ENCODE data around the gene LARGE2. TPM values are rescaled to one million over a fixed set of nuclear protein-coding genes. Genes with fewer than 3 reads are reported as not detected.

The LARGE2 gene
- total RNA-seq, 1 donor from 2014 or later, result 0.36 TPM

DNA sequence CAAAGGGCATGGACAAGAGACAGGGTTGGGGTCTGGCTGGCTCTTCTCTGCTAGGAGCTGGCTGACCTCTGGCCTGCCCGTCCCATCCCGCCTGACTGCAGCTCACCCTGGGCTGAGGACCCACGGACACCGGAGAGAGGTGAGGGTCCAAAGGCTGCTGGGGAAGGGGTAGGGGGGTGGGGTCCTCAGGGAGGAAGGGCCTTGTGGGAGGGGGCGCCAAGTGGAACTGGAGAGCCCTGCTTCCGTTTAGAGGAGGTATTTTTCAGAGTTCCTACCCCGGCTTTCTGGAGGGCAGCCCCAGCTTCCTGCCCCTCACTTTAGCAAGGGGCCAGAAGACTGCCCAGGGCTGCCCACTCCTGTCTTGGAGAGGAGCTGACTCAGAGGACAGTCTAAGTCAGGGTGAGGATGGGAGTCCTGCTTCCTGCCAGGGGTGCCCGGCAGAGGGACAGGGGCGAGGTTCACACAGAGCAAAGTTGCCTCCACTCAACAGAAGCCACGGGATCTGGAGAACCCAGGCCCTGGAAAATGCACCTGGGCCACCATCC lies 7.1 kb downstream of the LARGE2 start:
- no peak overlapping the region for H3K4me3 Mint-ChIP-seq (ENCODE audit: unreplicated experiment)
- H2AFZ ChIP-seq (ENCODE audit: low read depth, low read length), result no peak overlapping the region
- H3K27me3 ChIP-seq (ENCODE audit: insufficient read depth, low read length), result no peaks in the 10 kb centered on the region
- H3K9ac ChIP-seq (ENCODE audit: low read length), result no peak overlapping the region
- H3K4me2 ChIP-seq (ENCODE audit: low read length), result no peak overlapping the region
- no peaks in the 10 kb centered on the region for H3K79me2 ChIP-seq (ENCODE audit: insufficient read depth, low read length)
- DNase-seq (ENCODE audit: low read depth), result no peak
- no peaks in the 10 kb centered on the region for H3K9me3 ChIP-seq (ENCODE audit: insufficient read depth, low read depth, low read length)
- peaks cover 8% of the 10 kb centered on the region for H3K36me3 ChIP-seq (ENCODE audit: insufficient read depth, low read length)
- H3K36me3 Mint-ChIP-seq (ENCODE audit: low read depth, unreplicated experiment), result peaks cover 13% of the 10 kb centered on the region
- peaks cover 16% of the 10 kb centered on the region for H3K4me1 Mint-ChIP-seq (ENCODE audit: low read depth, unreplicated experiment)
- H3K4me3 ChIP-seq (ENCODE audit: insufficient read depth, low read depth, low read length), result no peak overlapping the region
- no peak overlapping the region for H3K27ac ChIP-seq (ENCODE audit: low read depth, low read length)
- no peaks in the 10 kb centered on the region for H3K4me1 ChIP-seq (ENCODE audit: insufficient read depth, low read length)
- peaks cover 4% of the 10 kb centered on the region for H4K20me1 ChIP-seq (ENCODE audit: insufficient read depth, low read length)
- H3K27ac Mint-ChIP-seq (ENCODE audit: unreplicated experiment), result no peak overlapping the region
- FAIRE-seq, result no peak
- TF ChIP-seq, protein P1, sequence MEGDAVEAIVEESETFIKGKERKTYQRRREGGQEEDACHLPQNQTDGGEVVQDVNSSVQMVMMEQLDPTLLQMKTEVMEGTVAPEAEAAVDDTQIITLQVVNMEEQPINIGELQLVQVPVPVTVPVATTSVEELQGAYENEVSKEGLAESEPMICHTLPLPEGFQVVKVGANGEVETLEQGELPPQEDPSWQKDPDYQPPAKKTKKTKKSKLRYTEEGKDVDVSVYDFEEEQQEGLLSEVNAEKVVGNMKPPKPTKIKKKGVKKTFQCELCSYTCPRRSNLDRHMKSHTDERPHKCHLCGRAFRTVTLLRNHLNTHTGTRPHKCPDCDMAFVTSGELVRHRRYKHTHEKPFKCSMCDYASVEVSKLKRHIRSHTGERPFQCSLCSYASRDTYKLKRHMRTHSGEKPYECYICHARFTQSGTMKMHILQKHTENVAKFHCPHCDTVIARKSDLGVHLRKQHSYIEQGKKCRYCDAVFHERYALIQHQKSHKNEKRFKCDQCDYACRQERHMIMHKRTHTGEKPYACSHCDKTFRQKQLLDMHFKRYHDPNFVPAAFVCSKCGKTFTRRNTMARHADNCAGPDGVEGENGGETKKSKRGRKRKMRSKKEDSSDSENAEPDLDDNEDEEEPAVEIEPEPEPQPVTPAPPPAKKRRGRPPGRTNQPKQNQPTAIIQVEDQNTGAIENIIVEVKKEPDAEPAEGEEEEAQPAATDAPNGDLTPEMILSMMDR (IDR thresholded peaks at IDR 0.05; ENCODE audit: insufficient read depth, low read depth, low read length), result no peak
- no peak for TF ChIP-seq EZH2 (IDR thresholded peaks at IDR 0.05; ENCODE audit: insufficient read depth, low read length)
- H3K27me3 Mint-ChIP-seq (ENCODE audit: low read depth, unreplicated experiment), result peaks cover 6% of the 10 kb centered on the region
- H3K9me3 Mint-ChIP-seq (ENCODE audit: unreplicated experiment), result no peaks in the 10 kb centered on the region

GRCh38 chr11:45930031-45930794 lies 7.8 kb downstream of the LARGE2 start:
- Histone ChIP-seq H3K4me1 (ENCODE audit: insufficient read depth, low read length) (no peaks in the 10 kb centered on the region), H3K4me2 (ENCODE audit: low read length) (no peak overlapping the region), H3K4me3 (ENCODE audit: insufficient read depth, low read depth, low read length) (no peak overlapping the region), H3K79me2 (ENCODE audit: insufficient read depth, low read length) (no peaks in the 10 kb centered on the region), H2AFZ (ENCODE audit: low read depth, low read length) (no peak overlapping the region), H3K27me3 (ENCODE audit: insufficient read depth, low read length) (no peaks in the 10 kb centered on the region), H3K9ac (ENCODE audit: low read length) (no peak overlapping the region), H4K20me1 (ENCODE audit: insufficient read depth, low read length) (peaks cover 4% of the 10 kb centered on the region), H3K36me3 (ENCODE audit: insufficient read depth, low read length) (peaks cover 9% of the 10 kb centered on the region), H3K27ac (ENCODE audit: low read depth, low read length) (no peak overlapping the region), H3K9me3 (ENCODE audit: insufficient read depth, low read depth, low read length) (no peaks in the 10 kb centered on the region)
- TF ChIP-seq EZH2 (IDR thresholded peaks at IDR 0.05; ENCODE audit: insufficient read depth, low read length), result no peak
- TF ChIP-seq, protein P1 (IDR thresholded peaks at IDR 0.05; ENCODE audit: insufficient read depth, low read depth, low read length), result no peak
- Mint-ChIP-seq H3K36me3 (ENCODE audit: low read depth, unreplicated experiment) (peaks cover 15% of the 10 kb centered on the region), H3K4me1 (ENCODE audit: low read depth, unreplicated experiment) (peaks cover 16% of the 10 kb centered on the region), H3K4me3 (ENCODE audit: unreplicated experiment) (no peak overlapping the region), H3K27me3 (ENCODE audit: low read depth, unreplicated experiment) (no peaks in the 10 kb centered on the region), H3K9me3 (ENCODE audit: unreplicated experiment) (no peaks in the 10 kb centered on the region), H3K27ac (ENCODE audit: unreplicated experiment) (no peak overlapping the region)
- no peak for DNase-seq (ENCODE audit: low read depth)
- no peak for FAIRE-seq

Data from astrocyte (in vitro differentiated cells and primary cell).